GM21825 (cell line): ENCODE data around the gene DRAXIN.

Experiments
- ATAC-seq: cut with Tn5 transposase; IDR thresholded peaks from one replicate; pipeline ENCODE4 v1.9.1; 2021; ENCODE audit warnings: mild to moderate bottlenecking, moderate library complexity; ENCODE audit not compliant: unreplicated experiment

The DRAXIN gene

DNA sequence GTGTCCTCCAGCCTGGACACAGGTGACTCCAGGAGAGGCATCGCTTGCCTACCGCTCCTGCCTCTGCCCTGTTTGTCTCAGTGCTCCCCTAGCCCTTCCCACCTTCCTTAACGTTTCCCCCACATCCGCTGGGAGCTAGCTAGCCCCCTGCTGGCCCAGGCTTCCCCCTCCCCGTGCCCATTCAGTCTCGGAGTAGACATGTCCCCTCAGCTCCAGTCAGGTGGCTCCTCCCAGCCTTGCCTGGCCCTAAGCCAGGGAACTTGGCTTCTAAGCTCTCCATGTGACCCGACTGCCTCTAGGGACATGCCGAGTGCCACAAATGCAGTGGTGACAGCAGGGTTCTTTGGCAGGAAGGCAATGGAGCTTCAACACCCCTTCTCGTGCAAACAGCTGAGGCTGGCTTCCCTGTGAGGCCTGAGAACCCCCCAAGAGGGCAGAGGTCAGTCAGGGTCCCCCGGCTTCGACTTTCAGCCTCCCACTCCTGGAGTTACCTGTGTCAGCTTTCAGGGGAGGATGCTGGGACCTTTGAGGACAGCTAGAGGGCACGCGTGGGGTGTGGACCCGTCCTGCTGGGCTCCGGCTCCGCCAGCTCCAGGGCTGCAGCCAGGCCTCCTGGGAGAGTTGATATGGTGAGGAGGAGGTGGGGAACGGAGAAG lies 16.2 kb downstream of the DRAXIN start:
- ATAC-seq: no peak

DNA sequence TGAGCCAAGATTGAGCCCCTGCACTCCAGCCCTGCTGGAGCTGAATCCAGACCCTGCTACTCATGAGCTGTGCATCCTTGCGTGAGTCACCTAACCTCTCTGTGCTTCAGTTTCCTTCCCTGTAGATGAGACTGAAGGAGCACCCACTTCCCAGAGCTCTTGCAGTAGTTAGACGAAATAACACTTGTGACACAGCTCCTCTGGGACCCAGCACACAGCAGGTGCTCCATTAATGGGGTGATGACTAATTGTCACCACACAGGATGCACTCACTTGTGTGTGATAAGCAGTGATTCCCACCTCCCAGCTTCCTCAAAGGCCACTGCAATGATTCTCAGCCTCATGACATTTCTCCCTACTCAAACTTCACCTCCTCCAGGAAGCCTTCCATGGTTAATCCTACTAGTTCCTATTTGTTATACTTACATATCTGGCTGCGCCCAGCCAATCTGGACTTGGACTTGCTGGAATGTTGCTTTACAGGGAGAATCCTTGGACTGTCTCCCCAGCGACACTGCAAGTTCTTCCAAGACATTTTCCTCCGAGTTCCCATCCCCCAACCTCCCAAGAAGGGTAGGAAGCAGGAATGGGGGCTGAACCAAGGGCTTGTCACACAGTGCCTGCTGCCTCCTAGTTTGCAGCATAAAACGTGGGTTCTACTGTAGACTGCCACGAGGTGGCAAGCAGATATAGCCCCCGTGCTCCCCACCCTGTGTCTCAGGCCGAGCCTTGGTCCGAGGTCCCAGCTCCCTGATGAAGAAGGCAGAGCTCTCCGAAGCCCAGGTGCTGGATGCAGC lies 17.2 kb downstream of the DRAXIN start:
- no peak for ATAC-seq

DNA sequence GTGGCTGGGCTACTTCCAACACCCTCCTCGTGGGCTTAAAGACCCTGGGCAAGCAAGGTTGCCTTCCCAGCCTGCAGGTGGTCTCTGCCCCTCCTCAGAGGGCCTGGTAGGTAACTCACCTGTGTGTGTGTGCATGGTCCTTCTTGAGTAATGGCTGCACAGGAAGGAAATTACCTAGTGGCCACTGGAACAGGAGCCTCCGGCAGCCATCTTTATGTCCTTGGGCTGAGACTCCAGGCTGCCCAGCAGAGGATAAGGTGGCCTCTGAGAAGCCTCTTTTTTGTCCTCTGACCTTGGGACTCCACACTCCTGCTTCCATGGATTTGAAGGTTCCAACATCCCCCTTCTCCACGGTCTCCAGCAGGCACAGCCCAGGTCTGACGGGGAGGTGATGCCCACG lies 20.0 kb downstream of the DRAXIN start:
- ATAC-seq: no peak

DNA sequence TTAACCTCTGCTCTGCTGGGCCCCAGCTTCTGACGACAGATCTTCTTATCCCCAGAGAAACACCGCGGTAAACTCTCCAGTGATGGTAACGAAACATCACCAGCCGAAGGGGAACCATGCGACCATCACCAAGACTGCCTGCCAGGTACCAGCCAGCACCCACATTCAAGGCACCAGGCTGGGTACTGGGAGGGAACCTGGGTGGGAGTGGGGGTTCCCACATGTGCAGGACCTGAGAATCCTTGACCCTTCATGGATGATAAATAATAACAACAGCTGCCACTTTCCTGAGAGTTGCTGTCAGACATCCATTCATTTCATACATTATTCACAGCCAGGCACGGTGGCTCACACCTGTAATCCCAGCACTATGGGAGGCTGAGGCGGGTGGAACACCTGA lies 20.8 kb downstream of the DRAXIN start:
- no peak for ATAC-seq

DNA sequence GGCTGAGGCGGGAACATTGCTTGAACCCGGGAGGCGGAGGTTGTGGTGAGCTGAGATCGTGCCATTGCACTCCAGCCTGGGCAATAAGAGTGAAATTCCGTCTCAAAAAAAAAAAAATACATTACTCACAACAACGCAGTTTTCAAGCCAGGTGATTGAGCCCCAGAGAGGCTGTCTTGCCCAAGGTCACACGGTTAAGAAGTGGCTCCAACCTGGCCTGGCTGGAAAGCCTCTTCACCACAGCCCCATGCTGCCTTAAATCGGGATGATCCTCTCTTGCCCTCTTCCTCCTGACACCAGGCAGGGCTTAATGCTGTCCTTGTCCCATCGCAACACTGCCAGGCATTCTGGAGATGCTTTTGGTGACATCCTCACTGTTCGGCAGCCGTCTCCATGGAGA lies 21.6 kb downstream of the DRAXIN start:
- ATAC-seq: no peak

DNA sequence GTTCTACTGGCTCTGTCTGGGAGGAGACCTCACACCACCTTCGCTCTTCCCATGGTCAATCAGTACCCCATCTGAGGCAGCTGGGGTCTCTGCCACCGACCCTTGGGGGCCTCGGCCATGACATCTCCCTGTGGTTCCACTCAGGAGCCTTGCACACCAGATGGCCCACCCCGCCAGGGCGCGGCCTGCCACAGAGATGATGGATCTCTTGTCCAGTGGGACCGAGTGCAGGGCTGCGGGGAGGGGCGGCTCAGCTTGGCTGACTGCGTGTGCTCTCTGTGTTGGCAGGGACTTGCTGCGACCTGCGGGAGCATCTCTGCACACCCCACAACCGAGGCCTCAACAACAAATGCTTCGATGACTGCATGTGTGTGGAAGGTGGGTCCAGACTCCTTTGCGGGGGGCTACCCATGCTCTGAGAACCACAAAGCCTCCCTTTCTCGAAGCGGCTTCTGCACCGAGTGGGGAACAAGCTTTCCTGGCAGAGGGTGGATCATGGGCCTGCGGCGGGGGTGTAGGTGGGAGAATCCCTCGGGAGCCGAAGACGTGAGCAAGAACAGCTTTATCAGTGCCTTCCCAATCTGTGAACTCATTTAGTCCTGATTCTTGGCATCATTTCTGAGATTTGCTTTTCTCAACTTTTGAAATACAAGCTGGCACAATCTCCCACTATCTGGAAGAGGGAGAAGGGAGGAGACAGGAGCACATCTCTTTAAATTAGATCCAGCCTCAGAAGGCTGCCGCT lies 23.5 kb downstream of the DRAXIN start:
- no peak for ATAC-seq

DNA sequence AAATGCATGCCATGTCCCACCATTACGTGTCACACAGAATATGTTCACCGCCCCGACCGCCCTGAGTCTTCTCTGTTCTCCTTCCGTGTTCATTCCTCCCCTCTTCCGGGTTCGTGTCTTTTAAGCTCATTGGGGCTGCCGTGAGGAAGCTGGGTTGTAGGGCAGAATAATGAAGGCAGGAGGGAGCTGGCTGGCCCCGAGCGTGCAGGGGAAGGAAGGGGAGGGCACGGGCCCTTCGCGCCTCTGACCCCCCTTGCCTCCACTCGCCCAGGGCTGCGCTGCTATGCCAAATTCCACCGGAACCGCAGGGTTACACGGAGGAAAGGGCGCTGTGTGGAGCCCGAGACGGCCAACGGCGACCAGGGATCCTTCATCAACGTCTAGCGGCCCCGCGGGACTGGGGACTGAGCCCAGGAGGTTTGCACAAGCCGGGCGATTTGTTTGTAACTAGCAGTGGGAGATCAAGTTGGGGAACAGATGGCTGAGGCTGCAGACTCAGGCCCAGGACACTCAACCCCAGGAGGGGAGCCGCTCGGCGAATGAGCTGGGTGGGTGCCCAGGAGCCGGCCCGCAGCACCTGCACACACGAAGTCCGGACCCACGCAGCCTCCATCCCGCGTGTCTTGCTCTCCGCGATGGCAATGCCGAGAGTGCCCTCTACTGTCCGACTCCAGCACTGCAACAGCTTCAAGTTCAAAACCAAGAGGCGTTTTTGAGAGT lies 28.0 kb downstream of the DRAXIN start:
- ATAC-seq: peak; percentile 56

DNA sequence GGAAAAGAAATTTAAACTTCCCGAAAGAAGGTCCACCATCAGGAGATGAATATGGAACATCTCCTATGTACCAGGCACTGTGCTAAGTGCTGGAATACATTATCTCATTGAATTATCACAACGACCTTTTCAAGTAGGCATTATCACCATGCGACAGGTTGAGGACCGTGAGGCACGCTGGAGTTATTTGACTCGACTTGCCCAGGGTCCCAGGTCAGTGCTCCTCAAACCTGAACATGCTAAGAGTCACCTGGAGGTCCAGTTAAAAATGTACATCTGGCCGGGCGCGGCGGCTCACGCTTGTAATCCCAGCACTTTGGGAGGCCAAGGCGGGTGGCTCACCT lies 28.5 kb downstream of the DRAXIN start:
- no peak for ATAC-seq

DNA sequence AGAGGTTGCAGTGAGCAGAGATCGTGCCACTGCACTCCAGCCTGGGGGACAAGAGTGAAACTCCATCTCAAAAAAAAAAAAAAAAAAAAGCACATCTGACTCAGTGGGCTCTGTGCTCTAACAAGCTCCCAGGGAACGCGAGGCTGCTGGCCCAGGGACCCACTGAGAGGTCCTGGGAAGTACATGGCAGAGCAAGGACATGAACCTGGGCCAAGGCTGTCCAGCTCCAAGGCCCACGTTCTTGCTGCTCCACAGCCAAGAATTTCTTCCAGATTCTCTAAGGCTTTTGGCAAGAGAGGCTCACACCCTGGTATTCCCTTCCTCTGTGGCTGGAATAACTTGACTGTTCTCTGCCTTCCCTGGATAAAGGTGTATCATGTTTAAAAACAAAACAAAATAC lies 29.0 kb downstream of the DRAXIN start:
- no peak for ATAC-seq

DNA sequence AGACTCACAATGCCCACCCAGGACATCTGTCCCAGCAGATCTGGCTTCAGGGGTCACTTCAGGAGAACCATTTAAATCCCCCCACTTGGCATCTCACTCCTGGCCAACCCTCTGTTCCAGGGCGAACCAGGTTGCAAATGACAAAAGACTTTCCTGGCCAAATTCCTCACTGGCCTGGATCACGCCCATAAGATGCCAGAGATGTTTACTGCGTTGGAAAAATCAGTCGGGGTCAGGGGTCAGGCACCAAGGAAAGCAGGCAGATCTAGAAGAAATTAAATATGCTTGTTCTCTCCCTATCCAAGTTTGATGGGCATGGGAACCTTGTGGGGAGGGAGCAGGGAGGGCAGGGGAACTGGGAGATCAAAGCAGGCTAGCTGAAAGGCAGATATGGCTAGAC lies 29.8 kb downstream of the DRAXIN start:
- no peak for ATAC-seq

DNA sequence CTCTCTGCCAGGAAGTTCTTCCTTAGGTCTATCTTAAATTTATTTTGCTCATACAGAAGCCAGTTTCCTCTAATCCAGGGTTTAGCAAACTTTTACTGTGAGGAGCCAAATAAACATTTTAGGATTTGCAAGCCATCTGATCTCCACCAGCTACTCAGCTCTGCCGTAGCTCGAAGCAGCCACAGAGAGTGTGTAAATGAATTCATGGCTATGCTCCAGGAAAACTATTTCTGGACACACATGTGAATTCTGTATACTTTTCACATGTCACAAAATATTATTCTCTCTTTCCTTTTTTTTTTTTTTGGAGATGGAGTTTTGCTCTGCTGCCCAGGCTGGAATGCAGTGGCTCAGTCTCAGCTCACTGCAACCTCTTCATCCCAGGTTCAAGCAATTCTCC lies 31.0 kb downstream of the DRAXIN start:
- no peak for ATAC-seq

DNA sequence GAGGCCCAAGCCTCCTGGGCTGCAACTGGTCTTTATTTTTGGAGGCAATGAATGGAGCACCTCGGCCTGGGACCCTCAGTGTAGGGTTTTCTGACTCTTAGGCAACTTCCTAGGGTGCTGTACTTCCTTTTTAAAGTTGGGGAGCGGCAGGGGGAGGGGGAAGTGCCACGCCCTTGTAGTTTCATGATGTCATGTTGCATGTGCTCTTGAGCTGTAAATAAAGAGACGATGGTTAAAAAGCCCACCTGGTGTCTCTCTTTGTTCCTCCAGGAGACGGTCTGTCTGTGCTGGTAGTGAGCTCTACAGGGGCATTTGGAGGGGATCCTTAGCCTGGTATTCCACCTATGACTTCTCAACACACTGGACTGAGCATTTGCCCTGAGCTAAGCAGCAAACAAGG lies 34.1 kb downstream of the DRAXIN start:
- ATAC-seq: no peak

DNA sequence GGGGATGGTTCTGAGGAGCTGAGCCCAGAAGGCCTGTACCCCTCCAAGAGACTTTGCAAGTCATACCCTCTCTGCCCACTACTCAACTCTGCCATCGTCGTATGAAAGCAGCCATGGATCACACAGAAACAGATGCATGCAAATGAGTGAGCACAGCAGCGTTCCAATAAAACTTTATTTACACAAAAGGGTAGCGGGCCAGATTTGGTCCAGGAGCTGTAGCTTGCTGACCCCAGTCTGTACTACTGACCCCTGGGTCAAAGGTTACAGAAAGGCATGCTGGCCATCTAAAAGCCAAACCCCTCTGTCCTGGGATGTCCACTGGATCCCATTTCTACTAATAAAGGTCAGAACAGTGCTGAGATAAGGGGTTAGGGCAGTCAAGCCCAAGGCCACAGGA lies 35.6 kb downstream of the DRAXIN start:
- no peak for ATAC-seq

DNA sequence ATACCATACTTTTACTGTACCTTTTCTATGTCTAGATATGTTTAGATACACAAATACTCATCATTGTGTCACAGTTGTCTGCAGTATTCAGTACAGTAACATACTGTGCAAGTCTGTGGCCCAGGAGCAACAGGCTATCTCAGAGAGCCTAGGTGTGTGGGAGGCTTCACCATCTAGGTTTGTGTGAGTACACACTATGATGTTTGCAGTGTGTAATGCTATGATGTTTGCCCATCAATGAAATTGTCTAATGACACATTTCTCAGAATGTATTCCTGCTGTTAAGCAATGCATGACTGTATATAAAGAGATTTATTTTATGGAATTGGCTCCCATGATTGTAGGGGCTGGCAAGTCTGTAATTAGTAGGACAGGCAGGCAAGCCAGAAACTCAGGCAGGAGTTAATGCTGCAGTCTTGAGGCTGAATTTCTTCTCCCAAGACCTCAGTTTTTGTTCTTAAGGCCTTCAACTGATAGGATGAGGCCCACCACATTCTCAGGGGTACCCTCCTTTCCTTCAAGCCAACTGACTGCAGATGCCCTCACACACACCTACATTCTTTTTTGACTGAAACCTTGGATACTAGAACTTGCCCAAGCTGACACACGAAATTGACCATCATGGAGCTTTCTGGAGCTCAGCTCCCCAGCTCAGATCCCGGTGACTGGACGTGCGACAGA lies 36.8 kb downstream of the DRAXIN start:
- ATAC-seq: no peak

DNA sequence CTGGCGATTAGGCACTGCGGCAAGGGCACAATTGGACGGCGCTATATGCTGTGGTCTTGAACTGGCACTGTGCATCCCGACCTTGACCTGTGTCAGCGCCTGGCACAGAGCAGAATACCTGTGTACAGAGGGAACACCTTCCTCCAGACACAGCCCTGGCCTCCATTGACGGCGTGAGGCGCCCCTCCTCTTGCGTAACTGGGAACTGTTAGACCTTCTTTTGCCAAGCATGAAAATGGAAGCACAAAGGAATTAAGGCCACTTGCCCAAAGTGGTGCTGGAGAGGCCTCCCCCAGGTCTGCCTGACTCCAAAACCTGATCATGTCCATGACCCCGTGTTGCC lies 37.6 kb downstream of the DRAXIN start:
- ATAC-seq: no peak

DNA sequence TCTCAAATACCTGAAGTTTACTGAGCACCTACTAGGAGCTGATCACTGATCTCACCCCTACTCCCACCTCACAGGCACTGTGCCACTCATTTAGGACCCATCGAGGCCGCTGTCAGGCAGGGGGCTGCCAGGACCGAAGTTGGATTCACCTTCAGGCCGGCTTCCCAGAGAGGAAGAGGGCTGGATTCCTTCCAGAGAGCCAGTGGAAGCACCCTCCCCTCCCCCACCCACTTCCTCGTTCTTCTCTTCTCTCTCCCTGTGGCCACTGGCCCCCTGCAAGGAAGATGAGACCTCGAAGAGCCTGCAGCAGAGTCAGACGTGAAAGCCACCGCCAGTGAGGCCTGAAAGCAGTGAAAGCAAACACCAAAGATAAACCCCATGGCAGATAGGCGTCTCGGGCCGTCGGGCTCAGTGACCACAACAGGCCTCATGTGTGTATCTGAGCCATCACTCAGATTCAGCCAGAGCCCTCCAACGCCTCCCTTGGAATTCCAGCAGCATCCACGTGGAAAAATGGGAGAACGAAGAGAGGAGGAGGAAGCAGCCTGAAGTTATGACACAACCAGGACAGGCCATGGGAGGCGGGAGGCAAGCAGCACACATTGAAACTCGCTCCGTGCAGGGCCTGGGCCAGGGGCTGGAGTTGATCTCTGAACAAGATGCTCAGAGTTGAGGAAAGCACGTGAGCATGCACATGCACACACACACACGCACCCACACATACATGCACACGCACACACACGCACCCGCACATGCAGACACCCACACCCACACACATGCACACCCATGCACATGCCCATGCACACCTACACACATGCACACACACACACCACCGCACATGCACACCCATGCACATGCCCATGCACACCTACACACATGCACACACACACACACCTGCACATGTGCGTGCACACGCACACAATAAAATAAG lies 38.3 kb downstream of the DRAXIN start:
- no peak for ATAC-seq

DNA sequence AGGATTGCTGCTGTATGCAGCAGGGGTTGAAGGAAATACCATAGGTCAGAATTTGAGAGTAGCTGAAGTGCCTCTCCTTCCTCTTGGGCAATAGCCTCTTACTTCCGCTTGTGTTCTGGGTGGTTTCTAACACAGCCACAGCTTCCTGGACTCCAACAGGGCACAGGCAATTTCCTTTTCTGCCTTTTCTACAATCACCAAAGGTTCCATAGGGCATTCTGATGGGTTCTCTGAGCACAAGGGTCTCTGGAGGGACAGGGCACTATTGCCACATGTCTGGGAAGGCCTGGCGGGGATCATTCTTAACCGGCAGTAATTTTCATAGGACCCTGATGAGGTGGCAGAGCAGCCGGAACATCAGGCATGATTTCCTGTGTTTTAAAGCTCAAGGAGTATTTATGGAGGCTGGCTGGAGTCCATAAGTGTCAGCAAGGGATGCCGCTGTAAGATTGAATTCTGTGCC lies 39.0 kb downstream of the DRAXIN start:
- ATAC-seq: peak; percentile 49

DNA sequence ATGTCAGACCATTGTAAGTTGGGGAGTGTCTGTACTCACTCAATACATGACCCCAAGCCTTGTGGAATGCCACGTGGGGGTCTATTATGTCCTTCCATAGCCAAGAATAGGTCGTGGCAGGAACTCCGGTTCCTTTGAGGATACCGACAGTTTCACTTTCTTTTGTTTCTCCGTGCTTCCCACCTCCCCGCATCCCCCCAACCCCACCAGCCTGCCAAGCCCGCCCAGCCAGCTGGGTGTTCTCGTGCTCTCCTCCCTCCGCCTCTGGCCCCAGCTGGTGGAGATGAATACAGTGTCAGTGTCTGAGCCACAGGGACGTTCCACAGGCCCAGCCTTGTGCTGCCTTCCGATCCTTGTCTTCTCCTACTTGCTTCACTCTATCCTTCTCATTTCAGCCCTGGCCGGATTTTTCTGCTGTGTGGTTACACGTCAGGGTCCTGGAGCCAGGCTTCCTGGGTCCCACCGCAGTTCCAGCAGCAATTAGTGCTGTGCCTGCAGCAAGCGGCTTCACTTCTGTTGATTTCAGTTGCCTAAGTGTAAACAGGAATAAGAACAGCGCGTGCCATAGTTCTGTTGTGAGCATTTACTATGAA lies 40.3 kb downstream of the DRAXIN start:
- ATAC-seq: no peak

DNA sequence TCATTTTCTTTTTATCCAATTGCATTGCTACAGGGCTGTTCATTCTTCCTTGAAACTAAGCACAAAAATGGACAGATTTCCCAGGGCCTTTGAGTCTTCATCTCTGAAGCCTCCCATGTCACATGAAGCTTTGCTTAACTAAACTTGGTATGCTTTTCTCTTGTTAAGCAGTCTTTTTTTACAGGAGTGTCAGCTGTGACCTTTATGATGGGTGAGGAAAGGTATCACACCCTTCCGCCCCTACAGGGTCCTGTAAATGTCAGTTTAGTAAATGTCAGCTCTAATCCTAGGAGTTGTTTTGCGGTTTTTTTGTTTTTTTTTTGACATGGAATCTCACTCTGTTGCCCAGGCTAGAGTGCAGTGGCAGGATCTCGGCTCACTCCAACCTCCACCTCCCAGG lies 41.8 kb downstream of the DRAXIN start:
- no peak for ATAC-seq

DNA sequence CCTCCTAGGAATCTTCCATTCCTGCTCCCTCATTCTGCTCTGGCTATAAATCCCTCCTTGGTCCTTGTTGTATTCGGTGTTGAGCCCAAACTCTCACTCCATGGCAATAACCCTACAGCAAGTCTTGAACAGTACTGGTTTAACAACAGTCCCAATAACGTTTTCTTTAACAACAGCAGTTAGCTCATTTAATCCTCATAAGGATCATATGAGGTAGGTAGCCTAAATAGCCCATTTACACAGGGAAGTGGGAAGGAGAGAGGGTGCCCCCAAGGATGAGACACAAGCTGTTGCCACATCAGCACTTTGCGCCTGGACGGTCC lies 44.0 kb downstream of the DRAXIN start:
- no peak for ATAC-seq
